ENCODE measurements around the gene SUDS3.

- TF ChIP-seq EZH2 (IDR thresholded peaks at IDR 0.05): no peak
- TF ChIP-seq POLR2AphosphoS5 (IDR thresholded peaks at IDR 0.05; ENCODE audit: borderline replicate concordance, low read depth, low read length): no peak
These were observed 79.0 kb downstream of the SUDS3 start for GRCh38 chr12:118455327-118455726.
